ENCODE data around the gene NR4A3.

NR4A3 gene

GRCh38 chr9:99832558-99832864 is 10.8 kb downstream of the NR4A3 start:
- no peak for ATAC-seq
- no peak for TF ChIP-seq CSDC2 (CRISPR knock-in tag; IDR thresholded peaks at IDR 0.05)
- no peak for TF ChIP-seq RARB (CRISPR knock-in tag; IDR thresholded peaks at IDR 0.05)
- TF ChIP-seq GLIS3 (CRISPR knock-in tag; IDR thresholded peaks at IDR 0.05) = no peak
- TF ChIP-seq, protein P1, sequence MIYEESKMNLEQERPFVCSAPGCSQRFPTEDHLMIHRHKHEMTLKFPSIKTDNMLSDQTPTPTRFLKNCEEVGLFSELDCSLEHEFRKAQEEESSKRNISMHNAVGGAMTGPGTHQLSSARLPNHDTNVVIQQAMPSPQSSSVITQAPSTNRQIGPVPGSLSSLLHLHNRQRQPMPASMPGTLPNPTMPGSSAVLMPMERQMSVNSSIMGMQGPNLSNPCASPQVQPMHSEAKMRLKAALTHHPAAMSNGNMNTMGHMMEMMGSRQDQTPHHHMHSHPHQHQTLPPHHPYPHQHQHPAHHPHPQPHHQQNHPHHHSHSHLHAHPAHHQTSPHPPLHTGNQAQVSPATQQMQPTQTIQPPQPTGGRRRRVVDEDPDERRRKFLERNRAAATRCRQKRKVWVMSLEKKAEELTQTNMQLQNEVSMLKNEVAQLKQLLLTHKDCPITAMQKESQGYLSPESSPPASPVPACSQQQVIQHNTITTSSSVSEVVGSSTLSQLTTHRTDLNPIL (CRISPR knock-in tag; IDR thresholded peaks at IDR 0.05; ENCODE audit: low read depth) = no peak
- TF ChIP-seq ZNF70 (CRISPR knock-in tag; IDR thresholded peaks at IDR 0.05) = no peak
- TF ChIP-seq OSR1 (CRISPR knock-in tag; IDR thresholded peaks at IDR 0.05) = no peak
- no peak for TF ChIP-seq ZNF8 (CRISPR knock-in tag; IDR thresholded peaks at IDR 0.05)
- no peak for TF ChIP-seq ZFP3 (CRISPR knock-in tag; IDR thresholded peaks at IDR 0.05)
- no peak for TF ChIP-seq CSRNP3 (CRISPR knock-in tag; IDR thresholded peaks at IDR 0.05)
- TF ChIP-seq ZNF565 (CRISPR knock-in tag; conservative IDR thresholded peaks at IDR 0.05; ENCODE audit: low read depth) = no peak
- no peak for TF ChIP-seq ESRRG (CRISPR knock-in tag; IDR thresholded peaks at IDR 0.05)

- no peak for TF ChIP-seq CSDC2 (CRISPR knock-in tag; IDR thresholded peaks at IDR 0.05)
- no peak for TF ChIP-seq ZNF565 (CRISPR knock-in tag; conservative IDR thresholded peaks at IDR 0.05; ENCODE audit: low read depth)
- TF ChIP-seq, protein P1 (CRISPR knock-in tag; IDR thresholded peaks at IDR 0.05; ENCODE audit: low read depth) = no peak
- no peak for TF ChIP-seq ZNF70 (CRISPR knock-in tag; IDR thresholded peaks at IDR 0.05)
- TF ChIP-seq ISL1 (CRISPR knock-in tag; IDR thresholded peaks at IDR 0.05) = no peak
- no peak for TF ChIP-seq ESRRG (CRISPR knock-in tag; IDR thresholded peaks at IDR 0.05)
- no peak for TF ChIP-seq TSHZ2 (CRISPR knock-in tag; IDR thresholded peaks at IDR 0.05)
- TF ChIP-seq ZFP3 (CRISPR knock-in tag; IDR thresholded peaks at IDR 0.05) = no peak
- TF ChIP-seq ZNF8 (CRISPR knock-in tag; IDR thresholded peaks at IDR 0.05) = no peak
- no peak for TF ChIP-seq ARNTL (CRISPR knock-in tag; IDR thresholded peaks at IDR 0.05; ENCODE audit: borderline replicate concordance, low read depth)
- no peak for TF ChIP-seq GLIS3 (CRISPR knock-in tag; IDR thresholded peaks at IDR 0.05)
- no peak for TF ChIP-seq BACH2 (CRISPR knock-in tag; IDR thresholded peaks at IDR 0.05; ENCODE audit: borderline replicate concordance)
- TF ChIP-seq SNAI2 (CRISPR knock-in tag; IDR thresholded peaks at IDR 0.05) = no peak
- TF ChIP-seq RARB (CRISPR knock-in tag; IDR thresholded peaks at IDR 0.05) = no peak
- no peak for TF ChIP-seq ZC3H10 (CRISPR knock-in tag; IDR thresholded peaks at IDR 0.05)
- TF ChIP-seq PPARA (CRISPR knock-in tag; IDR thresholded peaks at IDR 0.05; ENCODE audit: borderline replicate concordance) = no peak
- TF ChIP-seq ZFP30 (CRISPR knock-in tag; IDR thresholded peaks at IDR 0.05) = no peak
- no peak for TF ChIP-seq POU6F1 (CRISPR knock-in tag; IDR thresholded peaks at IDR 0.05; ENCODE audit: borderline replicate concordance, low read depth)
- no peak for TF ChIP-seq TCF4 (CRISPR knock-in tag; IDR thresholded peaks at IDR 0.05; ENCODE audit: borderline replicate concordance)
- ATAC-seq = no peak
Observed at GRCh38 chr9:99833735-99834134, 12.1 kb downstream of the NR4A3 start.

DNA sequence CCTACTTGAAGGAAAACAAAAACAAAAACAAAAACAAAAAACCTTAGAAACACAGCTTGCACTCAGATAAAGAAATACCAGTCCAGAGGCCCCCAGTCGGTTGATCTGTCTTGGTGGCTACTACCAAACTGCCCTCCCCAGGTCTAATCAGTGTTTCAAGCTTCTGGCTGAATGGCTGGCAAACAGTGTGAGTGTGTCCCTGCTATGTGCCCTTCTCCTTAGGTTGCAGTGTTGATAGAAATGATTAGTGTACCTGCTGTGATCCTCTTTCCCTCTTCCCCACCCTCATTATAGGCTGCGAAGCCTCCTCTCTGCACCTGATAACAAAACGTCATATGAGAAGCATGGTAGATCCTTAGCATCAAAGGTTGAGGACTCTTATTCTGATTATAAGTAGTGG is 12.8 kb downstream of the NR4A3 start:
- ATAC-seq = no peak
- TF ChIP-seq PPARA (CRISPR knock-in tag; IDR thresholded peaks at IDR 0.05; ENCODE audit: borderline replicate concordance) = no peak
- TF ChIP-seq, protein P1 (CRISPR knock-in tag; IDR thresholded peaks at IDR 0.05; ENCODE audit: low read depth) = no peak
- TF ChIP-seq ISL1 (CRISPR knock-in tag; IDR thresholded peaks at IDR 0.05) = no peak
- no peak for TF ChIP-seq RARB (CRISPR knock-in tag; IDR thresholded peaks at IDR 0.05)
- TF ChIP-seq POU6F1 (CRISPR knock-in tag; IDR thresholded peaks at IDR 0.05; ENCODE audit: borderline replicate concordance, low read depth) = no peak
- TF ChIP-seq ARNTL (CRISPR knock-in tag; IDR thresholded peaks at IDR 0.05; ENCODE audit: borderline replicate concordance, low read depth) = no peak
- no peak for TF ChIP-seq BACH2 (CRISPR knock-in tag; IDR thresholded peaks at IDR 0.05; ENCODE audit: borderline replicate concordance)
- no peak for TF ChIP-seq ZFP30 (CRISPR knock-in tag; IDR thresholded peaks at IDR 0.05)
- no peak for TF ChIP-seq ESRRG (CRISPR knock-in tag; IDR thresholded peaks at IDR 0.05)
- TF ChIP-seq ZFP3 (CRISPR knock-in tag; IDR thresholded peaks at IDR 0.05) = no peak
- TF ChIP-seq SNAI2 (CRISPR knock-in tag; IDR thresholded peaks at IDR 0.05) = no peak
- no peak for TF ChIP-seq PATZ1 (CRISPR knock-in tag; IDR thresholded peaks at IDR 0.05; ENCODE audit: borderline replicate concordance)
- TF ChIP-seq ZNF565 (CRISPR knock-in tag; conservative IDR thresholded peaks at IDR 0.05; ENCODE audit: low read depth) = no peak
- no peak for TF ChIP-seq GLIS3 (CRISPR knock-in tag; IDR thresholded peaks at IDR 0.05)
- no peak for TF ChIP-seq ZC3H10 (CRISPR knock-in tag; IDR thresholded peaks at IDR 0.05)
- TF ChIP-seq TOX (CRISPR knock-in tag; IDR thresholded peaks at IDR 0.05; ENCODE audit: borderline replicate concordance) = no peak

Measured in SK-N-SH treated with all-trans-retinoic acid at 6 μM for 48 hours (cell line).